Right forelimb (tissue), 1 donor: ENCODE measurements around the gene RNU6-9.
"Not testable (repeated sequence)": the region's sequence is repeated elsewhere in the genome, so short reads cannot be mapped to it uniquely, and the experiment has no call there.

ENCODE experiments used
- DNase-seq: peaks from one replicate; pipeline ENCODE4 v3.0.0-alpha.2; 2018

The RNU6-9 gene

DNA sequence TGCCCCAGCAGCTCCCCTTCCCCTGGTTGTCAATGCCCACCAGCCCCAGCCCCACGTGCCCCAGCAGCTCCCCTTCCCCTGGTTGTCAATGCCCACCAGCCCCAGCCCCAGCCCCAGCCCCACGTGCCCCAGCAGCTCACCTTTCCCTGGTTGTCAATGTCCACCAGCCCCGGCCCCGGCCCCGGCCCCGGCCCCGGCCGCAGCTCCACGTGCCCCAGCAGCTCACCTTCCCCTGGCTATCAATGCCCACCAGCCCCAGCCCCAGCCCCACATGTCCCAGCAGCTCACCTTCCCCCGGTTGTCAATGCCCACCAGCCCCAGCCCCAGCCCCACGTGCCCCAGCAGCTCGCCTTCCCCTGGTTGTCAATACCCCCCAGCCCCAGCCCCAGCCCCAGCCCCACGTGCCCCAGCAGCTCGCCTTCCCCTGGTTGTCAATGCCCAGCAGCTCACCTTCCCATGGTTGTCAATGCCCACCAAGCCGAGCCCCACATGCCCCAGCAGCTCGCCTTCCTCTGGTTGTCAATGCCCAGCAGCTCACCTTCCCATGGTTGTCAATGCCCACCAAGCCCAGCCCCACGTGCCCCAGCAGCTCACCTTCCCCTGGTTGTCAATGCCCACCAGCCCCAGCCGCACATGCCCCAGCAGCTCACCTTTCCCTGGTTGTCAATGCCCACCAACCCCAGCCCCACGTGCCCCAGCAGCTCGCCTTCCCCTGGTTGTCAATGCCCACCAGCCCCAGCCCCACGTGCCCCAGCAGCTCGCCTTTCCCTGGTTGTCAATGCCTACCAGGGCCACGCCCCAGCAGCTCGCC, 14.3 kb upstream of the RNU6-9 start:
- not testable (repeated sequence) for DNase-seq

DNA sequence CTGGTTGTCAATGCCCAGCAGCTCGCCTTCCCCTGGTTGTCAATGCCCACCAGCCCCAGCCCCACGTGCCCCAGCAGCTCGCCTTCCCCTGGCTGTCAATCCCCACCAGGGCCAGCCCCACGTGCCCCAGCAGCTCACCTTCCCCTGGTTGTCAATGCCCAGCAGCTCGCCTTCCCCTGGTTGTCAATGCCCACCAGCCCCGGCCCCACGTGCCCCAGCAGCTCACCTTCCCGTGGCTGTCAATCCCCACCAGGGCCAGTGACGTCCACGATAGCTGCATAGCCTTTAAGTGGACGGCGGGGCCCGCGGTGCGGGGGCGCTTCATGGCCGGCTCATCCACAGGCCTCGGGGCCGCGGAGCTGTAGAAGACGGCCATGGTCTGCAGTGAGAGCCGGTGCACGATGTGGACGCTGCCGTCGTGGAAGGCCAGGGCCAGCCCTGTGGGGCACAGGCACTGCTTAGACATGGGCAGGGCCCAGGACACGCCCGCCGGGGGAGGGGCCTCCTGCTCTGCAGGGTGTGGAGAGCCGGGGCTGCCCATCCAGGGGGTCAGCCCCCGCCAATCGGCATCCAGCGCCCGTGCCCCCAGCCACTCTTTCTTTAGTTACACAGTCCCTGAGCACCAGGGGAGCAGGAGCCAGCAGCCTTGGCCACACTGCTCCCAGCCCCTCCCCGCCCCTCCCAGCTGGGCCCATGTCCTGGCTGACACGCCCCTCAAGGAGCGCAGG, 13.4 kb upstream of the RNU6-9 start:
- no peak for DNase-seq

DNA sequence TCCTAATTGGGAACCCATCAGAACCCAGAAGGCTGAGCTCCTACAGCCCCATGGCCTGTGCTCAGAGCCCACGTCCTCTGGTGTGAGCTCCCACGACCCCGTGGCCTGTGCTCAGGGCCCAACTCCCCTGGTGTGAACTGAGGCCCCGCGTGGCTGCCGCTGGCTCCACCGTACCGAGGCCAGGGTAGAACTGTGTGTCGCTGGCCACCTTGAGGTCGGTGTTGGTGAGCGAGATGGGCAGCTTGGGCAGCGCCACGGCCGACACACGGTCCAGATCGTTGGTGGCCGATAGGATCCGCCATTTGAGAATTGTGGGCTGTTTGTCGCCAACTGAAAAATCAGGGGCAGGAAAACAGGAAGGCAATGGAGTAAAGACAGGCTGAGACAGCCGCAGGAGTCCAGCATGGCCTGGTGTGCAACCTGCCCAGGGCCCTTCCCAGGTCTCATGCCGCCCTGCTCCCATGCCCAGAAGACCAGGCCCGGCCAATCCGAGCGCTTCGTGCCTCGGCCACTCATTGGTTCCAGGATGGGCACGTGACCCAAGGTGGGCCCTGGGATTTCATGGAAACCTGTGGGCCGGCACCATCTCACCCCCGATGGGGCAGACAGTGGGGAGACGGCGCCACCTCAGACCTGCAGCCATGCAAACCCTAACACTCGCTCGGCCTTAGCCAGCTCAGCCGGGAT, 11.8 kb upstream of the RNU6-9 start:
- DNase-seq = no peak

DNA sequence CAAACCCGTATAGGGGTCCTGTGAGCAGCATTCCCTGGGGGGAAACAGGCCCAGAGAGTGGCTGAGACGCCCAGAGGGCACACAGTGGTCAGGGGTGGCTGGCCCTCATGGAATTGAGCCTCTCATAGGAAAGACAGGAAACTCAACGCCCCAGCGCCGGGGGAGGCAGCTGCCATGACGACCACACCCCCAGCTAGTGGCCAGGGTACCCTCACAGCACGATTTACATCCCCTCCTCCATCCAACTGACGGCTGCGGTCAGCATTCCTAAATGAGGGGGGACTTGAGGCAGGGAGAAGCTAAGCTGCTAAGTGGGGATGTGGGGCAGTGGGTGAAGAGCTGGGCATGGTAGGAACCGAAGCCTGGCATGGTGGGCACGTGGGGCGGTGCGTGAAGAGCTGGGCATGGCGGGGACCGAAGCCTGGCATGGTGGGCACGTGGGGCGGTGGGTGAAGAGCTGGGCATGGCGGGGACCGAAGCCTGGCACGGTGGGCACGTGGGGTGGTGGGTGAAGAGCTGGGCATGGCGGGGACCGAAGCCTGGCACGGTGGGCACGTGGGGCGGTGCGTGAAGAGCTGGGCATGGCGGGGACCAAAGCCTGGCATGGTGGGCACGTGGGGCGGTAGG, 10.3 kb upstream of the RNU6-9 start:
- DNase-seq = no peak

DNA sequence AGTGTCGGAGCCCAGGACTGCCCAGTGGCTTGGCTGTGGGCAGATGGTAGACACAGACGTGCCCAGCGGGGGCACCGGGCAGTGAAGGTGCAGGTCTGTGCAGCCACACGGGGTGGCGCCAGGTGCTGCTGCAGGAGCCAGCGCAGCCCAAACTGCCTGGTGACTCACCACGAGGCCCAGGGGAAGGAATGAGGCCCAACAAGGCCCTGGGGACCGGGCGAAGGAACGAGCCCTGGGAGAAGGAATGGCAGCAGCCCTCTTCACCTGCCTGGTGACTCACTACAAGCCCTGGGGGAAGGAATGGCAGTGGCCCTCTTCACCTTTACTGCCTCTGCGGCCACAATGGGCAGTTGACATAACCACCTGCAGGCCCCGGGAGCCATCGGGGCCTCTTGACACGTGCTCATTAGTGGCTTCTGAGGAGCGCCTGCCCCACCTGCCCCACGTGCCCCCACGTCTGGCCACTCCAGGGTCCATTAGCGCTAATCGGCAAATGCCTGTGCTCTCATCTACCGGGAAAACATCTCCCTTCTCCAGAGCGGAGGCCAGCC, 9.5 kb upstream of the RNU6-9 start:
- no peak for DNase-seq

DNA sequence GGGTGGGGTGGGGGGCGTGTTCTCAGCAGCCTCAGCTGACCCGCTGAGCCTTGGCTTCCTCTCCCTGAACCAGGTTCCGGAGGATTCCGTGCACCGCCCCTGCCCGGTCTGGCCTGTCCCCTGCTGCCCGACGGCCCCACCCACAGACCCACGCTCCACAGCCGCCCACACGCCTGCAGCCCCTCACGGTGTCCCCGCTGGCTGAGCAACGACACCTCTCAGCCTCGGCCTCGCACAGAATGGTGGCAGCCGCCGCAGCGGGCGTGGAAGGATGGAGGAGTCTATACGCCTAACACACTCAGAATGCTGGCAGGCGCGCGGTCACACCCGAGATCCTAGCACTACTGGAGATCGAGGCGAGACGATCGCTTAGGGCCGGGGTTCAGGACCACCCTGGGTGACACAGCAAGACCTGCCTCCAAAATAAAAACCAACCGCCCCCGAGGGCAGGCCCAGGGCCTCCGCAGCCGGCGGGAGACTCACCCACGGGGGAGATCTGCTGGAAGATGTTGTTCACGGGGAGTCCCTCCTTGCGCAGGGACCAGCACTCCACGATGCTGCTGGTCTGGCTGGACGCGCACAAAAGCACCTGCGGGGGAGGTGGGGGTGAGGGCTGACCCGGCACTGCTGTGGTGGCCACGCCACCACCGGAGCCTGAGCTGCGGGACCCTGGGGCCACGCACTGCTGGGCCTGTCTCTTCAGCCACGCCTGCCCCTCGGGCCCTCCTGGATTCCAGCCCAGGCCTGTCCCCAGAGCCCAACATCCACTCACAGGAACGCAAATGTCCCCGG, 8.7 kb upstream of the RNU6-9 start:
- DNase-seq = no peak

DNA sequence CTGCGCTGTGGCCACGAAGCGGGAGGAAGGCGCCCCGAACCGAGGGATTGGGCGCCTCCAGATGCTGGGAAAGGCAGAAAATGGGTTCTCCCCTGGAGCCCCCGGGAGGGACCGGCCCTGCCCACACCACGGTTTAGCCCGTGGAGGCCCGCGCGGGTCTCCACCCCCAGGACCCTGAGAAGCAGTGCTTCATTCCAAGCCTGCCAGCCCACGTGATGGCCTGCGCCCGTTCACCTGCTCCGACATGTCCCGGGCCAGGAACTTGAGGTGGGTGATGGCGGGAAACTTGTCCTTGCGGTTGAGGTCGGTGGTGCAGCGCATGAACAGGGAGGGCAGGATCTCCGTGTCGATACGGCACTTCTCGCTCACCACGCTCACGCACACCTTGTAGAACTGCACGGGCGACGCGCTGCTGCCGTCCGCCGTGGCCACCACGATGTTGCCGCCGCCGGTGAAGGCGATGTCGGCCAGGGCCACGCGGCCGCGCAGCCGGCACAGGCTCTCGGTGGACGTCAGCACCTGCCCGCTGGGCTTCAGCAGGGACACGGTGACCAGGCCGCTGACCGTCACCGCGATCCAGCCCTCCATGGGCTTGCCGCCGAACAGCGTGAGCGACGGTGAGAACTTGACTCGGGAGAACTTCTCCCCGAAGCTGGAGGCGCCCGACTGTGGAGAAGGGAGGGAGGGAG, 7.6 kb upstream of the RNU6-9 start:
- DNase-seq = no peak

DNA sequence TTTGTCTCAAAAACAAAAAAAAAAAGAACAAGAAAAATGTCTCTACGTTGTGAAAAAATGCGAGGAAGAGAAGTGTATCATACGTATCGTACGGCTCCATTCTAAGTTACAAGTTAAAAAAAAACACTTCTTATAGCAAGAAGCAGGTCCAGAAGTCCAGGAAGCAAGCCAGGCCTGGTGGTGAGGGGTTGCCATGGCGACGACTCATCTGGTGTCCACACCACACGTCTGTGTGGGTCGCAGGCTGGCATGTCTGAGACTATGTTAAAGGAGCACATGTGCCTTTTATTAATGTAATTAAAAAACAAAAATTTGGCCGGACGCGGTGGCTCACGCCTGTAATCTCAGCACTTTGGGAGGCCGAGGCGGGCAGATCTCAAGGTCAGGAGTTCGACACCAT, 6.2 kb upstream of the RNU6-9 start:
- DNase-seq = no peak

DNA sequence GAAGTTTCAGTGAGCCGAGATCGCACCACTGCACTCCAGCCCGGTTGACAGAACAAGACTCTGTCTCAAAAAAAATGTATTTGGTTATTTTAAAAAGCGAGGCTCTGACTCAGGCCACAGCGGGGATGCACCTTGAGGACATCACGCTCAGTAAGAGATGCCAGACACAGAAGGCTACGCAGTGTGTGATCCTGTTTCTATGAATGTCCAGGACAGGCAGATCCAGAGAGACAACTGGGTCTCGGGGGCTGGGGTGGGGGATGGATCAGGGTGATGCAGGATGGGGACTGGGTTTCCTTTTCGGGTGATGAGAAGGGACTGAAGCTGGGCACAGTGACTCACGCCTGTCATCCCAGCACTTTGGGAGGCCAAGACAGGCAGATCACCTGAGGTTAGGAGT, 5.7 kb upstream of the RNU6-9 start:
- no peak for DNase-seq

DNA sequence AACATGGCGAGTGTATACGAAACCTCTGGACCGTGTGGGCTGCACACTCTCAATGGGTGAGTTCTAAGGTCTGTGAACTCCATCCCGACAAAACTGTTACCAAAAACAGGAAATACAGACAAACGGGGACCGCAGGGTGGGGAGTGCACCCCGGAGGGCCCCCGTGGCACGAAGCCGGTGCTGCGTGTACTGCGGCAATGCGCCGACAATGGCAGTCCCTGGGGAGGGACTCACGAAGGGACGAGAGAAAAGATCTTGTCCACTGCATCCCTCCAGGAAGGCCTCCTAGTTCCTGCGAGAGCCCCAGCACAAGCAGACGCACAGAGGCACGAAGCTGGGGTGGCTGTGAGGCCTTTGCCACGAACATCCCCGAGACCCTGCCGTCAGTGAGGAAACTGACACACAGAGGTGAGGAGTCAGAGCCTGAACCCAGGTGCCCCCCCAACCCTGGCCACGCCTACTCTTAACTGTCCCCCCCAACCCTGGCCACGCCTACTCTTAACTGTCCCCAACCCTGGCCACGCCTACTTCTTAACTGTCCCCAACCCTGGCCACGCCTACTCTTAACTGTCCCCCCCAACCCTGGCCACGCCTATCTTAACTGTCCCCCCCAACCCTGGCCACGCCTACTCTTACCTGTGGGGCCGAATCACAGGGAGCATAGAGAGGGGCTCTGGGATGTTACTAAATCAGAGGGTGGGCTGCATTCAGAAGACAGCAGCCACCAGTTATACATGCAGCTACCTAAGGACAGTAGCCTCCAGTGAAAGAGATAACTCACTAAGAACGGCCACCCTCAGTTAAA, 4.5 kb upstream of the RNU6-9 start:
- DNase-seq = no peak

DNA sequence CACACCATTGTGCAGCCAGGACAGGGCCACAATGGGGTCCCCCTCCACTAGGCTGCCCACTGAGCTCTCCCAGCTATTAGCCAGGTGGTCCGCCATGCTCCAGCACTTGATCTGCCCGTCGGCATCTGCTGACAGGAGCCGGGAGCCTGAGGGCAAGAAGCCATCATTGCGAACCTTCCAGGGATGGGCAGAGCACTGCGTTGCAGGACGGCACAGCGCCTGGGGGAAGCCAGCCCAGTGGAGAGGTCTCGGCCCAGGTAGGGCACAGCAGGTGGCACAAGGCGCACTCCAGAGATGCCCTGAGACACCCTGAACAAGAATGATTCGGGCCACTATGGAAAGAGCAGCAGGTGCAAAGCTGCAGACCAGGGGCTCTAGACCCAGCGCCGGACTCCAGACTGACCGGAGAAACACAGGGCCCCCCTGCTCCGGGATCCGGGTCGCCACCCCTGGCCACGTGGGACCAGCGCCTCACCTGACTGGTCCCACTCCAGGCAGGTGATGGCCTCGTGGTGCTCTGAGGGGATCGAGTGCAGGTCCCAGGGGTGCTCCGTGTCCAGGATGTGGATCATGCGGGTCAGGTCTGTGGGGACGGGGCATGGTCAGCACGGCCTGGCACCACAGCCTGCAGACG, 3.5 kb upstream of the RNU6-9 start:
- DNase-seq = no peak

DNA sequence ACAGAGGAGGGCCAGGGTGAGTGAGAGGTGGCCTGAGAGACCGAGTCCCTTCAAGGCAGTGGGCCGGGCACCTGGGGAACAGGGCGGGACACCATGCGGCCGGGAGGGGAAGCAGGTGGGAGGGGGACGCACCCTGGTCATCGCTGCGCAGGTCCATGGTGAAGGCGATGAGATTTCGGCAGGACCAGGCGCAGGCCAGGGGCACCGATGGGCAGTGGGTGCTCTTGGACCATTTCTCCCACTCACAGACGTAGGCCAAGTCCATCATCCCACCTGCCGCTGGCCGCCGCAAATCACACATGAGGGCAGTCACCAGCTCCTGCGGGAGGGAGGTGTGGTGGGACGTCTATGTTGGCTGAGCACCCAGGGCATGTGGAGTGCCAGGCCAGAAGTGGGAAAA, 2.5 kb upstream of the RNU6-9 start:
- no peak for DNase-seq

DNA sequence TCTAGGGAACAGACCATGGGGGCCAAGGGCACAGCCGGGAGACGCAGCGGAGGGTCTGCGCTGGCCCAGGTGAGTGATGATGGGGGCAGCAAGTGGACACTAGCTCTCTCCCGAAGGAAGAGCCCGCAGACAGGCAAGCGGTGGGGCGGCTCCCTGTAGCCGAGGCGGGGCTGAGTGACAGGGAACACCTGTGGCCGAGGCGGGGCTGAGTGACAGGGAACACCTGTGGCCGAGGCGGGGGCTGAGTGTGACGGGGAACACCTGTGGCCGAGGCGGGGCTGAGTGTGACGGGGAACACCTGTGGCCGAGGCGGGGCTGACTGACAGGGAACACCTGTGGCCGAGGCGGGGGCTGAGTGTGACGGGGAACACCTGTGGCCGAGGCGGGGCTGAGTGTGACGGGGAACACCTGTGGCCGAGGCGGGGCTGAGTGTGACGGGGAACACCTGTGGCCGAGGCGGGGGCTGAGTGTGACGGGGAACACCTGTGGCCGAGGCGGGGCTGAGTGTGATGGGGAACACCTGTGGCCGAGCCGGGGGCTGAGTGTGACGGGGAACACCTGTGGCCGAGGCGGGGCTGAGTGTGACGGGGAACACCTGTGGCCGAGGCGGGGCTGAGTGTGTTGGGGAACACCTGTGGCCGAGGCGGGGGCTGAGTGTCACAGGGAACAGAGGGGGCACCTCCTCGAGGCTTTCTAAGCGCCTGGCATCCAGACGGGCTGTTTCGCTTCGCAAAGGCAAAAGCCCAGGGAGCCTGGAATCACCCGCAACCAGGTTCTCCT, 1.7 kb upstream of the RNU6-9 start:
- not testable (repeated sequence) for DNase-seq

DNA sequence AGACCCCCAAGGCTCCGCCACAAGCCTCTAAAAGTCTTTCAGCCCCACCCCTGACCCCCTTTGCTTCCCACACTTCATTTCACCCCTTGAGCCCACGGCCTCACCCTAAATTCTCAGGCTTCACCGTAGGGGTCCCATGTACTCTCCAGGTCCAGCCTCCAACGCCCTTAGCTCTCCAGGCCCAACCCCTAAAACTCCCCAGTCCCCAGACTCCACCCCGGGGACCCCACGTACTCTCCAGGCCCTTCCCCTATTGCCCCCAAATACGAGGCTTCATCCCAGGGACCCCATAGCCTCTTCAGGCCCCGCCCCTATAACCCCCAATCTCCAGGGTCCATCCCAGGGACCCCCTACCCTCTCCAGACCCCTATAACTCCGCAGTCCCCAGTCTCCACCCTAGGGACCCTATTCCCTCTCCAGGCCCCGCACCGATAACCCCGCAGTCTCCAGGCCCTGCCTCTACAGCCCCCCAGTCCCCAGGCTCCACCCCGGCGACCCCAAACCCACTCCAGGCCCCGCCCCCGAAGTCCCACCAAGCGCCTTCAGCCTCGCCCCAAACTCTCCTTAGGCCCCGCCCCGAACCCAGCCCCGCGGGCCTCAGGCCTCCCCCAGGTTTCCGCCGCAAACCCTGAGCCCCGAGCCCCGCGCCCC, 916 bp upstream of the RNU6-9 start:
- no peak for DNase-seq

DNA sequence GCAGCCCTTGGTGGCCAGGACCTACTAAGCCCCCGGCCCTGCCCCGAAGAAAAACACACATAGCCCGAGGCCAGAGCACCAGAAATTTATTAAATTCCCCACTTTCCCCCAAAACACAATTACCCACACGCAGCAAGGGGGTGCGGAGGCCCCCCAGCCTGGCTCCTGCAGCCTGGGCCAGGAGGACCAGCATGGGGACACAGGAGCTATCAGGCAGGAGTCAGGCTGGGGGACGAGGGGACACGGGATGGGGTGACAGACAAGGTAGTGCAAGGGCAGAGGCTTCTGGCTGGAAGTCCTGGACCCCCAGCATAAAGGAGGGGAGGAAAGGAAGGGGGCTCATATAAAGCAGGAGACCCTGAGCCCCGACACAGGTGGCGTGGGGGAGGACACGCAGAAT, 3.1 kb downstream of the RNU6-9 start:
- DNase-seq = no peak

DNA sequence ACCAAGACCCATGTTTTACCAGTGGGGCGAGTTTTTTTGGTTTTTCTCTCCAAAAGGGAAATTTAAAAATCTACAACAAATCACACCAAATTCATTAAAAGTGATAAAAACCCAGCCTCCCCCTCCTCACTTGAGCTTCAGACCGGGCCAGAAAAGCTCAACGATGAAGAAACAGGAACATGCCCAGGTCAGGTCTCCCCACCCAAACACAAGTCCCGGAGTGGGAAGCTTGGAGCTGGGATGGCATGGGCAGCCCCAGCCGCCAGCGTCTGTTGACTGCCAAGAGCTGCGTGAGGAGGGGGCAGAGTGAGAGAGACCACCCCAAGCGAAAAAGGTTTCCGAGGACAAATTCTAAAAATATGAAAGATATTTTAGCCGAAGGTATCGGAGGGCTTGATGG, 3.7 kb downstream of the RNU6-9 start:
- DNase-seq = no peak

DNA sequence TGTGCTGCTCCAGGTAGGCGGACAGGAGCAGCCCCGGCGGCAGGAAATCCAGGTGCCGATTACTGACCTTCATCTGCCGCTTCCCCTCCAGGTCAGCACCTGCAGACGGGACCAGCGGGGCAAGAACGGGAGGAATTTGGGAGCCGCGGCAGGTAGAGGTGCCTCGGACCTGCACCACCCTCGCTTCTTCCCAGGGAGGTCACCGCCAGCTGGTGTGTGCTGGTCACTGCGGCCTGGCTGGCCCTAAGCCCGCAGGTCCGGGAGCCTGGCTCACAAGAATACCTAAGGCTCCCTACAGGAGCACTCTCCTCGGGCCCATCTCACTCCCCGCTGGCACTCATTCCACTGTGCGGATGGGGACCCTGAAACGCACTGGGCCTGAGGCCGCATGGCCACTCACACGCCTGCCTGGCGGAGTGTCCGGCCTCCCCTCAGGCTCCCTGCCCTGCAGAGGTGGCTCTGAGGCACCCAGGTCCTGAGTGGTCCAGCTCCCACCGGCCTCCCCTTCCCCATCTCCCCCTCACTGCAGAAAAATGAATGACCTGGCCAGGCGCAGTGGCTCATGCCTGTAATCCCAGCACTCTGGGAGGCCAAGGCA, 4.3 kb downstream of the RNU6-9 start:
- no peak for DNase-seq

DNA sequence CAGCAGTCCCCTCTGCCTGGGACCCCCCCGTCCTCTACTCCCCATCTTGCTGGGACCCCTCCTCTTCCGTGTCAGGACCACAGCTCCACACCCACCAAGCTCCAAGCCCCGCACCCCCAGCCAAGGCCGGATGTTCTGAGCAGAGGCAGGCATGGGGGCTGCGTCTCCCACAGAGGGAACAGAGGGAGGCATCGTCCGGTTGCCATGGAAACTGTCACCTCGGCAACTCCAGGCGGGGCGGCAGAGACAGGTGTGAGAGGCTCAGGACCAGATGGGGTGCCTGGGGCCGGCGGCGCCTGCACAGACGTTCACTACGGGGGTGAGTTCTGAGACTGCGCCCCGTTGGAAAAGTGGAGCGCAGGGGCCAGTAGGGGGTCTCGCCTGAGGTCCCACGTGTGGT, 5.4 kb downstream of the RNU6-9 start:
- no peak for DNase-seq
